ENCODE measurements around the gene NTN1. TPM values are rescaled to one million over a fixed set of nuclear protein-coding genes. Genes with fewer than 3 reads are reported as not detected.
A peak's percentile ranks its signal among the peaks of the same experiment; 100 is the strongest.

The NTN1 gene
- total RNA-seq, 4 donors from 2014 or later: 3.6 to 20.6 (median 7.2) TPM

DNA sequence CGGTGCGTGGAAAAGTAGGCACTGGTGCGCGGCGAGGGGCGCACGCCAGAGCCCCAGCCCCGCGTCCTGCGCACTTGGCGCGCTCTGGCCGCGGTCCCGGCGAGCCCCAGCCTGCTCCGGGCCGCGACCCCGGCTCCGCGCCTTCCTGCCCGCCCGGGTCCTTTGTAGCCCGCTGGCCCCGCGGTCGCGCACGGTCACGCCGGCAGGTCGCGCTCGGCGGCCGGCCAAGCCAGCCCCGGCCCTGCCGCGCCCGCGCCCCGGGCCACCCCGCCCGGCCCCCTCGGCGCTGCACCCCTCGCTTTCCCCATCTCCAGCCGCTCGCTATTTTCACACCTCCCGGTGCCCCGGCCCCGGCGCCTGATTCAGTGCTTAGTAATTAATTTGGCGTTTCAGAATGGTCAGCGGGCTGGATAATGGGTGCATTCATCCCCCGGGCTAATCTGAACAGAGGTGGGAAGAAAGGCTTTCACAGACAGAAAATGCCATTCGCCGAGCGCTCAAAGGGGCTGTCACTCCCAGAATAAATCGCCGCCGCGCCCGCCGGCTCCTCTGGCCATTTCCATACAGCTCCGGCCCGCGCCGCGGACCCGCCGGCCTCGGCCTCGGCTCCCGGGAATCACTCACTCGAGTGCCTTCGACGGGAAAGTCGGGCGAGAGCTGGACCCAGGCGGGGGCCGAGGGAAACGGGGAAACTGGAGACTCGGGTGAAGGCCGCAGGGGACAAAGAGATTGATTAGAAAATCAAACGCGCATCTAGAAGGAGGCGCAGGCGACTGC is 17.8 kb upstream of the NTN1 start:
- in situ Hi-C loops (cut with MboI; ENCODE audit: low pct_ligation_motif_present in 1 of 4, low pct_unique_long_range_greater_than_20kb in 1 of 4, low sequenced_read_pairs in 3 of 4) (loop anchor here in 1 of 4 donors (25.0 kb wide), 1 partner anchor 284 kb away; no protein-coding TSS in a partner anchor), intact Hi-C loops (cut with DNase I; ENCODE audit: low total_unique reads) (loop anchor here (10.0 kb wide), 2 partner anchors 241 to 291 kb away; no protein-coding TSS in a partner anchor)
- TF ChIP-seq EP300 (IDR thresholded peaks at IDR 0.05; ENCODE audit: low read depth) (no peak), POLR2AphosphoS5 (IDR thresholded peaks at IDR 0.05) (no peak), POLR2A (IDR thresholded peaks at IDR 0.05) (no peak)
- TF ChIP-seq, protein P1, sequence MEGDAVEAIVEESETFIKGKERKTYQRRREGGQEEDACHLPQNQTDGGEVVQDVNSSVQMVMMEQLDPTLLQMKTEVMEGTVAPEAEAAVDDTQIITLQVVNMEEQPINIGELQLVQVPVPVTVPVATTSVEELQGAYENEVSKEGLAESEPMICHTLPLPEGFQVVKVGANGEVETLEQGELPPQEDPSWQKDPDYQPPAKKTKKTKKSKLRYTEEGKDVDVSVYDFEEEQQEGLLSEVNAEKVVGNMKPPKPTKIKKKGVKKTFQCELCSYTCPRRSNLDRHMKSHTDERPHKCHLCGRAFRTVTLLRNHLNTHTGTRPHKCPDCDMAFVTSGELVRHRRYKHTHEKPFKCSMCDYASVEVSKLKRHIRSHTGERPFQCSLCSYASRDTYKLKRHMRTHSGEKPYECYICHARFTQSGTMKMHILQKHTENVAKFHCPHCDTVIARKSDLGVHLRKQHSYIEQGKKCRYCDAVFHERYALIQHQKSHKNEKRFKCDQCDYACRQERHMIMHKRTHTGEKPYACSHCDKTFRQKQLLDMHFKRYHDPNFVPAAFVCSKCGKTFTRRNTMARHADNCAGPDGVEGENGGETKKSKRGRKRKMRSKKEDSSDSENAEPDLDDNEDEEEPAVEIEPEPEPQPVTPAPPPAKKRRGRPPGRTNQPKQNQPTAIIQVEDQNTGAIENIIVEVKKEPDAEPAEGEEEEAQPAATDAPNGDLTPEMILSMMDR (IDR thresholded peaks at IDR 0.05): no peak
- 5 to 7% methylated on average over 3 to 89 of the region's 90 CpGs for WGBS, 2 donors (ENCODE audit: low coverage in 1 of 2)
- no peak for DNase-seq
- Histone ChIP-seq H3K9me3 (no peaks in the 10 kb centered on the region), H3K36me3 (no peaks in the 10 kb centered on the region), H3K4me3 (peak overlapping the region; percentile 41 to 47 (median 46)), H3K27ac (peak overlapping the region in 2 of 4 donors; percentile 48 to 50), H3K4me1 (peaks cover 4 to 23% (median 10%) of the 10 kb centered on the region in 4 donors), H3K27me3 (peaks cover 81% of the 10 kb centered on the region)

DNA sequence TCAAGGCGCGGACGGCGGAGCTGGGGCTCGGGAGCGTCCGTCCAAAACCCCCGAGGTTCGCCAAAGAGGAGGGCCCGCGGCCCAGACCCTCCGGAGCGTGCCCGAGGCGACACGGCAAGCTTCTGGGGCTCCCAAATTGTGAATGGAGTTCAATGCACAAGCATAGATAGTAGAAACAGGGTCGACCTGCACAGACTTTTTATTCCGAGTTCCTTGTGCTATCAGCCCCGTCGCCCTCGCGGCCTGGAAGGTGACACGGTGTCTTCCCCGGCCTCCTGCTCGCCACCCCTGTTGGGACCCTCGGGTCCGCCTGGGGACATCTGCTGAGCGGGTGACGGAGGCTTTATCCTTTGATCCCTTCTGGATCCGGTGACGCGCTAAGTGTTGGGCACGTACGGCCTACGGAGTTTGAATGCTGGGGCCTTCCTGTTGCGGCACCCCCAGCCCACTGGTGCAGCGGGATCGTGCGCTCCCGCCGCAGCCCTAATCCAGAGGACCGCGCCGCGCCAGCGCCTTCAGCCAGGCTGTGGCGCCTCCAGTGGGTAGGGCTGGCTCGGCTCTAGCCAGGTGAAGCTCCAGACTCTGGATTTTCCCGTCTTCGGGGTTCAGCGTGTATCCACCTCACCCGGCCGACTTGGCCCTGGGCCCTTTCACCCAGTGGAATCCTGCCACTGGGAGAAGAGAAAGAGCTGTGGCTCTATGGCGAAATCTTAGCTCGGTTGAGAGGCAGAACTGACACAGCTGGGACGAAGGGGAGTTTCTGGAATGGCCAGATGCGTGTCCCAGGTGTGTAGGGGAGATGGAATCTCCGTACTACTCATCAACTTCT is 17.0 kb upstream of the NTN1 start:
- intact Hi-C loops (cut with DNase I; ENCODE audit: low total_unique reads): loop anchor here (10.0 kb wide), 2 partner anchors 240 to 290 kb away; no protein-coding TSS in a partner anchor
- no peaks in the 10 kb centered on the region for H3K9me3 ChIP-seq

DNA sequence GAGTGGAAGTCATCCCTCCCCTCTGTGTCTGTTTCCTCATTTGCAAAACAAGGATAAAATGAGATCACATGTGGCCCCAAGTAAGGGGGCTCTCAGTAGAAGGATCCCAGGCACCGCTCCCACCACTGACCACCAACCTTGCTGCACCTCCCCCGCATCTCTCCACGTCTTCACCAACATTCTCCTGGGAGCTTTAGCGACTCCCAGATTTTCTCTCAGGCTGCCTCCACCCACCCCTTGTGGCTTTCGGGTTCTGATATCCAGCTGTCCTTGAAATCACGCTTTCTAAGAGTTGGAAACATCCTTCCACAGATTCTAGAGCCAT is 16.4 kb upstream of the NTN1 start:
- peaks cover 4 to 24% (median 10%) of the 10 kb centered on the region in 4 donors for H3K4me1 ChIP-seq
- peaks cover 83% of the 10 kb centered on the region for H3K27me3 ChIP-seq
- H3K4me3 ChIP-seq: no peak overlapping the region
- no peak for DNase-seq
- H3K36me3 ChIP-seq: no peaks in the 10 kb centered on the region
- TF ChIP-seq POLR2A (IDR thresholded peaks at IDR 0.05) (no peak), EP300 (IDR thresholded peaks at IDR 0.05; ENCODE audit: low read depth) (no peak), POLR2AphosphoS5 (IDR thresholded peaks at IDR 0.05) (no peak)
- TF ChIP-seq, protein P1 (IDR thresholded peaks at IDR 0.05): no peak
- intact Hi-C loops (cut with DNase I; ENCODE audit: low total_unique reads): loop anchor here (10.0 kb wide), 2 partner anchors 240 to 290 kb away; no protein-coding TSS in a partner anchor
- H3K27ac ChIP-seq: no peak overlapping the region
- no peaks in the 10 kb centered on the region for H3K9me3 ChIP-seq
- in situ Hi-C loops (cut with MboI; ENCODE audit: low pct_ligation_motif_present in 1 of 4, low pct_unique_long_range_greater_than_20kb in 1 of 4, low sequenced_read_pairs in 3 of 4): loop anchor here in 1 of 4 donors (25.0 kb wide), 1 partner anchor 282 kb away; no protein-coding TSS in a partner anchor
- WGBS, 2 donors (ENCODE audit: low coverage in 1 of 2): 90% methylated on average over 6 of the region's 6 CpGs

More for the DNA sequence above, 17.0 kb upstream of the NTN1 start:
- H3K4me1 ChIP-seq: peaks cover 4 to 23% (median 10%) of the 10 kb centered on the region in 4 donors
- H3K27me3 ChIP-seq: peaks cover 86% of the 10 kb centered on the region
- no peak for TF ChIP-seq POLR2A (IDR thresholded peaks at IDR 0.05)
- TF ChIP-seq, protein P1 (IDR thresholded peaks at IDR 0.05): no peak
- TF ChIP-seq EP300 (IDR thresholded peaks at IDR 0.05; ENCODE audit: low read depth): no peak
- TF ChIP-seq POLR2AphosphoS5 (IDR thresholded peaks at IDR 0.05): no peak
- H3K4me3 ChIP-seq: peak overlapping the region in 2 of 4 donors; percentile 46 to 47
- no peak overlapping the region for H3K27ac ChIP-seq
- 37% methylated on average over 54 of the region's 58 CpGs; no CpG with 5 or more reads in 1 of the 2 donors for WGBS, 2 donors (ENCODE audit: low coverage in 1 of 2)
- in situ Hi-C loops (cut with MboI; ENCODE audit: low pct_ligation_motif_present in 1 of 4, low pct_unique_long_range_greater_than_20kb in 1 of 4, low sequenced_read_pairs in 3 of 4): loop anchor here in 1 of 4 donors (25.0 kb wide), 1 partner anchor 283 kb away; no protein-coding TSS in a partner anchor
- DNase-seq: no peak
- H3K36me3 ChIP-seq: no peaks in the 10 kb centered on the region
